Skin of body (tissue), 2 donors: ENCODE results near the gene SYT7. TPM values are rescaled to one million over a fixed set of nuclear protein-coding genes. Genes with fewer than 3 reads are reported as not detected.
A peak's percentile ranks its signal among the peaks of the same experiment; 100 is the strongest.
"Not testable (repeated sequence)": the region's sequence is repeated elsewhere in the genome, so short reads cannot be mapped to it uniquely, and the experiment has no call there.

Experiments used
- DNase-seq: peaks from one replicate; lab custom pipeline; 2025; lab: John Stamatoyannopoulos, UW
- total RNA-seq: library from RNA; depleted of rRNA; stranded (reverse); fragments of >200 nt; gene quantifications from one replicate; pipeline ENCODE4 v1.2.3, GENCODE V29; 2014

SYT7 gene
- total RNA-seq: 1.7 TPM

- peak; percentile 91 for DNase-seq
Observed at GRCh38 chr11:61581030-61581928, at the start of gene SYT7. Gene SYT7 (minus strand): TSS chr11:61581076. CDS start chr11:61580820, 256 bp downstream.

- DNase-seq: no peak
Observed at GRCh38 chr11:61630089-61630488, 49.2 kb upstream of the SYT7 start.

GRCh38 chr11:61629082-61629833 lies 48.4 kb upstream of the SYT7 start:
- no peak for DNase-seq

GRCh38 chr11:61628662-61628970 lies 47.7 kb upstream of the SYT7 start:
- no peak for DNase-seq

- peak; percentile 22 for DNase-seq
Observed at GRCh38 chr11:61627850-61628661, 47.2 kb upstream of the SYT7 start.

- no peak for DNase-seq
Observed at GRCh38 chr11:61626580-61627380, 45.9 kb upstream of the SYT7 start.

- DNase-seq: no peak
Observed at GRCh38 chr11:61625525-61625924, 44.6 kb upstream of the SYT7 start.

- no peak for DNase-seq
Observed at GRCh38 chr11:61621917-61622585, 41.2 kb upstream of the SYT7 start.

- no peak for DNase-seq
Observed at GRCh38 chr11:61619471-61620226, 38.8 kb upstream of the SYT7 start.

GRCh38 chr11:61618978-61619377 lies 38.1 kb upstream of the SYT7 start:
- DNase-seq: no peak

GRCh38 chr11:61617515-61617914 lies 36.6 kb upstream of the SYT7 start:
- DNase-seq: no peak

- DNase-seq: no peak
Observed at GRCh38 chr11:61616434-61616833, 35.6 kb upstream of the SYT7 start.

GRCh38 chr11:61614782-61615181 lies 33.9 kb upstream of the SYT7 start:
- DNase-seq: not testable (repeated sequence)

GRCh38 chr11:61613870-61614269 lies 33.0 kb upstream of the SYT7 start:
- DNase-seq: no peak

GRCh38 chr11:61613051-61613450 lies 32.2 kb upstream of the SYT7 start:
- no peak for DNase-seq

- DNase-seq: no peak
Observed at GRCh38 chr11:61611309-61611708, 30.4 kb upstream of the SYT7 start.

GRCh38 chr11:61610905-61611304 lies 30.0 kb upstream of the SYT7 start:
- no peak for DNase-seq

- no peak for DNase-seq
Observed at GRCh38 chr11:61609980-61610366, 29.1 kb upstream of the SYT7 start.
